Spleen (tissue), 11 donors: ENCODE data around the gene ZDHHC18. TPM values are rescaled to one million over a fixed set of nuclear protein-coding genes. Genes with fewer than 3 reads are reported as not detected.

Source experiments
- DNase-seq: peaks from one replicate; pipeline ENCODE4 v3.0.0-alpha.2; 2020
- H3K27ac ChIP-seq, 8 donors: fragments of 200-600 bp; sonication (generic) in 7 of 8; 1 replicate in 4 of 8; 2 replicates in 4 of 8; pipeline versions ENCODE4 v1.5.0 to v1.8.0; 2016 to 2021; ENCODE audit warnings: inconsistent platforms in 4 of 8, mild to moderate bottlenecking in 4 of 8, moderate library complexity in 1 of 8
- H3K27me3 ChIP-seq, 7 donors: fragments of 200-600 bp; sonication (generic) in 6 of 7; replicated peaks in 1 of 7; 1 replicate in 4 of 7; 2 replicates in 3 of 7; pipeline versions ENCODE4 v1.5.0 to v1.8.0; 2016 to 2021; ENCODE audit warnings: inconsistent platforms in 3 of 7, mild to moderate bottlenecking in 1 of 7
- H3K36me3 ChIP-seq, 6 donors: fragments of 200-600 bp; sonication (generic) in 5 of 6; 1 replicate in 4 of 6; 2 replicates in 2 of 6; pipeline versions ENCODE4 v1.5.0 to v1.8.0; 2016 to 2021; ENCODE audit warnings: inconsistent platforms in 2 of 6
- H3K4me1 ChIP-seq, 6 donors: fragments of 200-600 bp; sonication (generic) in 5 of 6; 1 replicate in 3 of 6; 2 replicates in 3 of 6; pipeline versions ENCODE4 v1.5.0 to v1.8.0; 2016 to 2021; ENCODE audit warnings: inconsistent platforms in 3 of 6
- H3K4me3 ChIP-seq, 8 donors: fragments of 200-600 bp; sonication (generic) in 7 of 8; 1 replicate in 4 of 8; 2 replicates in 4 of 8; pipeline versions ENCODE4 v1.5.0 to v1.8.0; 2016 to 2021; ENCODE audit warnings: inconsistent platforms in 4 of 8, mild to moderate bottlenecking in 4 of 8, moderate library complexity in 2 of 8
- H3K9me3 ChIP-seq, 8 donors: fragments of 200-600 bp; sonication (generic) in 7 of 8; 1 replicate in 4 of 8; 2 replicates in 4 of 8; pipeline versions ENCODE4 v1.5.0 to v1.8.0; 2016 to 2021; ENCODE audit warnings: inconsistent platforms in 4 of 8
- CTCF ChIP-seq, 11 experiments: fragments of 200-600 bp in 7 of 11; fragments of 450-650 bp in 4 of 11; sonication (generic) in 4 of 11; IDR thresholded peaks in 8 of 11; conservative IDR thresholded peaks in 3 of 11; 1 replicate in 7 of 11; 2 replicates in 4 of 11; pipeline versions ENCODE4 v1.4.0 to v1.8.0; 2016 to 2021; ENCODE audit warnings: antibody characterized with exemption in 11 of 11, inconsistent platforms in 4 of 11, mild to moderate bottlenecking in 1 of 11
- POLR2A ChIP-seq, 3 donors: fragments of 450-650 bp; IDR thresholded peaks; one replicate each; pipeline ENCODE4 v1.5.1; 2017; ENCODE audit warnings: antibody characterized with exemption in 3 of 3, mild to moderate bottlenecking in 1 of 3
- POLR2AphosphoS5 ChIP-seq, 3 donors: sonication (generic); formaldehyde crosslinking; IDR thresholded peaks; one replicate each; pipeline ENCODE4 v1.5.1; 2017; ENCODE audit warnings: antibody characterized with exemption in 3 of 3
- whole genome bisulfite sequencing, 5 donors: extraction: QIAGEN DNeasy Blood & Tissue Kit in 3 of 5; methylation state at CpG; one replicate each; pipeline versions ENCODE4 v1.1.5 to v1.1.7; 2013 to 2018; 5-methylcytosine and 5-hydroxymethylcytosine counted together
- intact Hi-C: fragments of 100-400 bp; cut with DNase I; formaldehyde crosslinking; loops from one replicate; pipeline ENCODE4 v1.15.0; 2023; ENCODE audit warnings: low total_unique reads
- polyA plus RNA-seq, 3 donors: library from polyadenylated mRNA; stranded (reverse); fragments of 200-250 nt; gene quantifications; one replicate each; pipeline ENCODE4 v1.2.1, GENCODE V29; 2013
- small RNA-seq, 4 donors: library from RNA; depleted of rRNA; stranded (forward); fragments of <200 nt; gene quantifications; one replicate each; pipeline ENCODE3, GENCODE V24; 2016
- total RNA-seq, 7 donors: library from RNA; depleted of rRNA in 3 of 7; stranded (reverse); fragments of >200 nt in 3 of 7; fragmentation: NEBNext Ultra II Directional in 4 of 7; extraction: Animal tissue kit (Norgen Biotek cat#: 25700) in 4 of 7; gene quantifications; one replicate each; pipeline versions ENCODE4 v1.1.0 to v1.2.1, GENCODE V29; 2016 to 2021
- donor health status: healthy with polysubstance abuse.
- donor health status: DM: no; HTN: no; CAD: no; lungs with moderate emphysema.
- donor health status: DM: no; HTN: no; CAD: no.
- donor health status: Bipolar disorder and iron deficiency.
- donor health status: healthy.
- donor health status: DM: no; HTN: no; CAD: no.
- donor health status: DM: yes; HTN: yes; CAD: no.

Gene ZDHHC18
- total and polyA plus RNA-seq, 10 donors, result 6.2 to 80.4 (median 50.3) TPM

GRCh38 chr1:26900001-26900814 is 73.7 kb downstream of the ZDHHC18 start, which contains the start of gene GPATCH3:
Gene GPATCH3 (minus strand): TSS chr1:26900467. CDS start chr1:26900442, 25 bp downstream.
- TF ChIP-seq CTCF (IDR thresholded peaks at IDR 0.05 in 8 of 11, conservative IDR thresholded peaks at IDR 0.05 in 3 of 11), result peak in 2 of 11 experiments; percentile 26 to 27
- TF ChIP-seq POLR2AphosphoS5 (IDR thresholded peaks at IDR 0.05), result peak; percentile 84 to 95 (median 89)
- TF ChIP-seq POLR2A (IDR thresholded peaks at IDR 0.05), result no peak
- no peaks in the 10 kb centered on the region for H3K9me3 ChIP-seq
- peak within 1 kb of the TSS; percentile 84 to 100 (median 97) for H3K4me3 ChIP-seq
- peak; percentile 94 for DNase-seq
- H3K27me3 ChIP-seq, result no peaks in the 10 kb centered on the region
- H3K36me3 ChIP-seq, result peaks cover 0 to 36% (median 30%) of the 10 kb centered on the region in 6 donors
- H3K4me1 ChIP-seq, result peaks cover 14 to 63% (median 32%) of the 10 kb centered on the region in 6 donors
- H3K27ac ChIP-seq, result peak within 1 kb of the TSS; percentile 84 to 96 (median 88)
- intact Hi-C loops, result no loop called here
- 0 to 1% (median 0%) methylated on average over 30 to 50 of the region's 50 CpGs for WGBS, 5 donors

- WGBS, 5 donors, result 60 to 68% (median 64%) methylated on average over 17 to 18 of the region's 18 CpGs
- no peak for DNase-seq
- no peaks in the 10 kb centered on the region for H3K27me3 ChIP-seq
Measured at GRCh38 chr1:26900815-26901511, 74.5 kb downstream of the ZDHHC18 start.

More at GRCh38 chr1:26900815-26901511, 74.5 kb downstream of the ZDHHC18 start:
- Histone ChIP-seq H3K4me1 (peaks cover 14 to 55% (median 29%) of the 10 kb centered on the region in 6 donors), H3K27ac (peak overlapping the region; percentile 84 to 96 (median 88)), H3K36me3 (peaks cover 0 to 28% (median 23%) of the 10 kb centered on the region in 6 donors), H3K9me3 (no peaks in the 10 kb centered on the region), H3K4me3 (peak overlapping the region; percentile 84 to 100 (median 97))
- TF ChIP-seq CTCF (IDR thresholded peaks at IDR 0.05 in 8 of 11, conservative IDR thresholded peaks at IDR 0.05 in 3 of 11) (no peak), POLR2AphosphoS5 (IDR thresholded peaks at IDR 0.05) (no peak), POLR2A (IDR thresholded peaks at IDR 0.05) (no peak)
- intact Hi-C loops, result no loop called here

Small RNA genes within 50 kb of the gene (small RNA-seq; reads per million reads assigned to genes)
- gene RN7SL165P, result 0 reads per million in 4 donors

Other genes with a start within 250 kb of the ZDHHC18 start
- 100 to 1,000 TPM in 3 of 7 donors, 10 to 100 TPM in 4; 86.0 to 121 (median 97.4) TPM for gene ARID1A, start 130.7 kb upstream of the ZDHHC18 start, total RNA-seq
- gene ARID1A, start 130.7 kb upstream of the ZDHHC18 start, polyA plus RNA-seq, result 10 to 100 TPM in 2 of 3 donors, 1 to 10 TPM in 1; 9.8 to 24.2 (median 14.6) TPM
- gene PIGV, start 38.7 kb upstream of the ZDHHC18 start, total RNA-seq, result 10 to 100 TPM in 6 of 7 donors, 1 to 10 TPM in 1; 8.1 to 21.8 (median 12.5) TPM
- 1 to 10 TPM; 4.8 to 6.6 (median 5.2) TPM for gene PIGV, start 38.7 kb upstream of the ZDHHC18 start, polyA plus RNA-seq
- gene SFN, start 36.5 kb downstream of the ZDHHC18 start, total RNA-seq, result under 1 TPM in 4 of 7 donors, not detected in 3; 0.51 to 0.79 (median 0.58) TPM
- gene SFN, start 36.5 kb downstream of the ZDHHC18 start, polyA plus RNA-seq, result under 1 TPM; 0.27 to 0.80 (median 0.63) TPM
- 10 to 100 TPM; 15.2 to 28.7 (median 21.5) TPM for gene GPN2, start 63.6 kb downstream of the ZDHHC18 start, total RNA-seq
- 10 to 100 TPM; 11.6 to 15.7 (median 14.2) TPM for gene GPN2, start 63.6 kb downstream of the ZDHHC18 start, polyA plus RNA-seq
- 10 to 100 TPM; 14.3 to 20.2 (median 17.3) TPM for gene GPATCH3, start 73.8 kb downstream of the ZDHHC18 start, total RNA-seq
- 10 to 100 TPM; 13.3 to 25.8 (median 19.3) TPM for gene GPATCH3, start 73.8 kb downstream of the ZDHHC18 start, polyA plus RNA-seq
- 10 to 100 TPM in 3 of 7 donors, 1 to 10 TPM in 4; 2.6 to 27.1 (median 10.0) TPM for gene NR0B2, start 87.3 kb downstream of the ZDHHC18 start, total RNA-seq
- gene NR0B2, start 87.3 kb downstream of the ZDHHC18 start, polyA plus RNA-seq, result 10 to 100 TPM in 1 of 3 donors, 1 to 10 TPM in 1, under 1 TPM in 1; 0.74 to 10.7 (median 5.6) TPM
- gene NUDC, start 95.1 kb downstream of the ZDHHC18 start, total RNA-seq, result 10 to 100 TPM; 35.7 to 55.7 (median 49.3) TPM
- 10 to 100 TPM; 42.5 to 62.2 (median 48.8) TPM for gene NUDC, start 95.1 kb downstream of the ZDHHC18 start, polyA plus RNA-seq
- 1 to 10 TPM in 4 of 7 donors, under 1 TPM in 3; 0.44 to 2.1 (median 1.1) TPM for gene KDF1, start 133.8 kb downstream of the ZDHHC18 start, total RNA-seq
- 1 to 10 TPM in 1 of 3 donors, under 1 TPM in 2; 0.67 to 1.1 (median 0.89) TPM for gene KDF1, start 133.8 kb downstream of the ZDHHC18 start, polyA plus RNA-seq
- gene TRNP1, start 167.0 kb downstream of the ZDHHC18 start, total RNA-seq, result 10 to 100 TPM in 2 of 7 donors, 1 to 10 TPM in 5; 3.1 to 18.1 (median 6.8) TPM
- gene TRNP1, start 167.0 kb downstream of the ZDHHC18 start, polyA plus RNA-seq, result 1 to 10 TPM; 3.3 to 9.7 (median 6.1) TPM
- gene TENT5B, start 186.2 kb downstream of the ZDHHC18 start, total RNA-seq, result under 1 TPM in 6 of 7 donors, not detected in 1; 0.43 to 0.65 (median 0.47) TPM
- 1 to 10 TPM in 1 of 3 donors, under 1 TPM in 2; 0.41 to 1.0 (median 0.74) TPM for gene TENT5B, start 186.2 kb downstream of the ZDHHC18 start, polyA plus RNA-seq